ENCODE data around the gene SKOR1.

Gene SKOR1

DNA sequence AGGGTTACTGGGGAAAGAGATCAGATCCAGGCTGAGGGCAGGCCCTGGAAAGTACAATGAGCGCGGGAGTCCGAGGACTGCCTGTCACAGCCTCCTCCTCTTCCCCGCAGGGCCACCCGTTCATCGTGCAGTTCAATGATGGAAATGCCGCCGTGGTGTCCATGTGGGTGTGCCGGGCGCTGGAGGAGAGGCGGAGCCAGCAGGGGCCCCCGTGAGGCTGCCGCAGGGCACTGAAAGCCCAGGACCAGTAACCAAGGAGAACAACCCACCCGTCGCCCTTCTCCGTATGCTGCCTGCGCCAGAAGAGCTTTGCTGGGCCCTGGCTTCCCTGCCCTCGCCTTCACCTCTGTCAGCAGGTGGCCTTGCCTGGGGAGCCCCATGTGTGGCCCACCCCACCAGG, 18.8 kb upstream of the SKOR1 start:
- H4K20me1 ChIP-seq (ENCODE audit: insufficient read depth, low read length): no peaks in the 10 kb centered on the region
- no peaks in the 10 kb centered on the region for H3K9me2 ChIP-seq (ENCODE audit: low read depth, low read length)
- H3K4me1 ChIP-seq (ENCODE audit: insufficient read depth, low read length, severe bottlenecking): peaks cover 54% of the 10 kb centered on the region
- no peak overlapping the region for H3K4me3 ChIP-seq (ENCODE audit: low read depth, low read length, poor library complexity, severe bottlenecking)
- H2AFZ ChIP-seq (ENCODE audit: low read length): no peak overlapping the region
- no peaks in the 10 kb centered on the region for H3F3A ChIP-seq (ENCODE audit: insufficient read depth, low read length)
- H3K36me3 ChIP-seq (ENCODE audit: insufficient read depth, low read length): no peaks in the 10 kb centered on the region
- no peak overlapping the region; the same call in 1 of the 2 replicates for H3K9ac ChIP-seq (ENCODE audit: low read length)
- H3K4me2 ChIP-seq (ENCODE audit: low read length): peak overlapping the region; percentile 2; the same call in 1 of the 2 replicates
- no peaks in the 10 kb centered on the region for H3K9me3 ChIP-seq (ENCODE audit: low read length)
- no peak for TF ChIP-seq EZH2 (IDR thresholded peaks at IDR 0.05; ENCODE audit: borderline replicate concordance, low read length)
- TF ChIP-seq, protein P1, sequence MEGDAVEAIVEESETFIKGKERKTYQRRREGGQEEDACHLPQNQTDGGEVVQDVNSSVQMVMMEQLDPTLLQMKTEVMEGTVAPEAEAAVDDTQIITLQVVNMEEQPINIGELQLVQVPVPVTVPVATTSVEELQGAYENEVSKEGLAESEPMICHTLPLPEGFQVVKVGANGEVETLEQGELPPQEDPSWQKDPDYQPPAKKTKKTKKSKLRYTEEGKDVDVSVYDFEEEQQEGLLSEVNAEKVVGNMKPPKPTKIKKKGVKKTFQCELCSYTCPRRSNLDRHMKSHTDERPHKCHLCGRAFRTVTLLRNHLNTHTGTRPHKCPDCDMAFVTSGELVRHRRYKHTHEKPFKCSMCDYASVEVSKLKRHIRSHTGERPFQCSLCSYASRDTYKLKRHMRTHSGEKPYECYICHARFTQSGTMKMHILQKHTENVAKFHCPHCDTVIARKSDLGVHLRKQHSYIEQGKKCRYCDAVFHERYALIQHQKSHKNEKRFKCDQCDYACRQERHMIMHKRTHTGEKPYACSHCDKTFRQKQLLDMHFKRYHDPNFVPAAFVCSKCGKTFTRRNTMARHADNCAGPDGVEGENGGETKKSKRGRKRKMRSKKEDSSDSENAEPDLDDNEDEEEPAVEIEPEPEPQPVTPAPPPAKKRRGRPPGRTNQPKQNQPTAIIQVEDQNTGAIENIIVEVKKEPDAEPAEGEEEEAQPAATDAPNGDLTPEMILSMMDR (IDR thresholded peaks at IDR 0.05; ENCODE audit: low read length): no peak
- no peaks in the 10 kb centered on the region for H3K27me3 ChIP-seq (ENCODE audit: insufficient read depth, low read length)
- H3K27ac ChIP-seq (ENCODE audit: low read depth, low read length, poor library complexity, severe bottlenecking): peak overlapping the region; percentile 86
- no peaks in the 10 kb centered on the region for H3K79me2 ChIP-seq (ENCODE audit: insufficient read depth, low read length)

DNA sequence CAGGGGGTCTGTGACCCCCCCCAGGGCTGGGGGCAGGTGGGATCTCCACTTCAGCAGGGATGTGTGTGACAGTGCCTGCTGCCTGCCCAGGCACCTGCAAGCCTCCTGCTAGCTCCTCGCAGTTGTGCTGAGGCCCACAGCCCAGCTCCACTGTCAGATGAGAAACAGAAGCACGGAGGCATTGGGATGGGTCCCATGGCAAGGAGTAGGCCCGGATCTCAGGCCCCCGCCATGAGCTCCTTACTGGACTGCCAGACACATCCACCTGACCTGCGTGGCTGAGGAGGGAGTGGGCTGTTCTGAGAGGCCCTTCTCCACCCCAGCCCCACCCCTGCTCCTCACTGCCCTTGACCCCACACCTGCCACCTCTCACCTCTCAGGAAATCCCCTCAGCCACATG, 18.2 kb upstream of the SKOR1 start:
- H3K9me3 ChIP-seq (ENCODE audit: low read length): no peaks in the 10 kb centered on the region
- no peak for TF ChIP-seq EZH2 (IDR thresholded peaks at IDR 0.05; ENCODE audit: borderline replicate concordance, low read length)
- TF ChIP-seq, protein P1 (IDR thresholded peaks at IDR 0.05; ENCODE audit: low read length): no peak
- H3K4me3 ChIP-seq (ENCODE audit: low read depth, low read length, poor library complexity, severe bottlenecking): no peak overlapping the region
- no peaks in the 10 kb centered on the region for H3K79me2 ChIP-seq (ENCODE audit: insufficient read depth, low read length)
- no peaks in the 10 kb centered on the region for H3K36me3 ChIP-seq (ENCODE audit: insufficient read depth, low read length)
- H4K20me1 ChIP-seq (ENCODE audit: insufficient read depth, low read length): no peaks in the 10 kb centered on the region
- no peaks in the 10 kb centered on the region for H3F3A ChIP-seq (ENCODE audit: insufficient read depth, low read length)
- no peak overlapping the region for H2AFZ ChIP-seq (ENCODE audit: low read length)
- H3K4me1 ChIP-seq (ENCODE audit: insufficient read depth, low read length, severe bottlenecking): peaks cover 60% of the 10 kb centered on the region
- no peak overlapping the region for H3K9ac ChIP-seq (ENCODE audit: low read length)
- H3K9me2 ChIP-seq (ENCODE audit: low read depth, low read length): no peaks in the 10 kb centered on the region
- H3K27me3 ChIP-seq (ENCODE audit: insufficient read depth, low read length): no peaks in the 10 kb centered on the region
- H3K27ac ChIP-seq (ENCODE audit: low read depth, low read length, poor library complexity, severe bottlenecking): peak overlapping the region; percentile 86
- no peak overlapping the region for H3K4me2 ChIP-seq (ENCODE audit: low read length)

DNA sequence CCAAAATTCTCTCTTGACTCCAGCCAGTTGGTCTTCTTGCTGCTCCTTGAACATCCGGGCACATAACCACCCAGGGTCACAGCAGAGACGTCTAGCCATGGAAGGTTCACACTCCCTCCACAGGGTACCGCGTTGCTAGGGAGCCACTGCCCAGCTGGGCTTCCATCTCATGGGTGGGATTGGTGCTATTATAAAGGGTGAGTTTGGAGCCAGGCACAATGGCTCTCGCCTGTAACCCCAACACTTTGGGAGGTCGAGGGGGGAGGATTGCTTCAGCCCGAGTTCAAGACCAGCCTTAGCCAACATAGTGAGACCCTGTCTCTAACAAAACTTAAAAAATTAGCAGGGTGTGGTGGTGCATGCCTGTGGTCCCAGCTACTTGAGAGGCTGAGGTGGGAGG, 17.5 kb upstream of the SKOR1 start:
- peak overlapping the region; percentile 86 for H3K27ac ChIP-seq (ENCODE audit: low read depth, low read length, poor library complexity, severe bottlenecking)
- H3K4me1 ChIP-seq (ENCODE audit: insufficient read depth, low read length, severe bottlenecking): peaks cover 64% of the 10 kb centered on the region
- no peak overlapping the region for H2AFZ ChIP-seq (ENCODE audit: low read length)
- H3K27me3 ChIP-seq (ENCODE audit: insufficient read depth, low read length): no peaks in the 10 kb centered on the region
- H3K9me2 ChIP-seq (ENCODE audit: low read depth, low read length): no peaks in the 10 kb centered on the region
- no peaks in the 10 kb centered on the region for H3K9me3 ChIP-seq (ENCODE audit: low read length)
- no peak overlapping the region for H3K4me3 ChIP-seq (ENCODE audit: low read depth, low read length, poor library complexity, severe bottlenecking)
- H3K4me2 ChIP-seq (ENCODE audit: low read length): no peak overlapping the region
- no peaks in the 10 kb centered on the region for H3K36me3 ChIP-seq (ENCODE audit: insufficient read depth, low read length)
- H4K20me1 ChIP-seq (ENCODE audit: insufficient read depth, low read length): no peaks in the 10 kb centered on the region
- TF ChIP-seq, protein P1 (IDR thresholded peaks at IDR 0.05; ENCODE audit: low read length): no peak
- TF ChIP-seq EZH2 (IDR thresholded peaks at IDR 0.05; ENCODE audit: borderline replicate concordance, low read length): no peak
- no peak overlapping the region for H3K9ac ChIP-seq (ENCODE audit: low read length)
- no peaks in the 10 kb centered on the region for H3K79me2 ChIP-seq (ENCODE audit: insufficient read depth, low read length)
- H3F3A ChIP-seq (ENCODE audit: insufficient read depth, low read length): no peaks in the 10 kb centered on the region

Data from OCI-LY1 (cell line).